Nephron (organoid): Measurements from ENCODE around the gene LRCOL1.

Source experiments
- H3K27ac Mint-ChIP-seq, 3 experiments: 2 replicates each; pipeline ENCODE4 v1.8.0; 2020; ENCODE audit warnings: mixed read lengths in 3 of 3, mild to moderate bottlenecking in 2 of 3, moderate library complexity in 1 of 3
- H3K27me3 Mint-ChIP-seq: 2 replicates; pipeline ENCODE4 v1.8.0; 2021; ENCODE audit warnings: low read depth, mild to moderate bottlenecking, moderate library complexity, mixed read lengths
- H3K36me3 Mint-ChIP-seq: 2 replicates; pipeline ENCODE4 v1.8.0; 2020; ENCODE audit warnings: low read depth, mixed read lengths
- H3K4me1 Mint-ChIP-seq: 2 replicates; pipeline ENCODE4 v1.8.0; 2020; ENCODE audit warnings: mixed read lengths
- H3K4me3 Mint-ChIP-seq, 3 experiments: 2 replicates each; pipeline ENCODE4 v1.8.0; 2020; ENCODE audit warnings: mild to moderate bottlenecking in 3 of 3, mixed read lengths in 3 of 3, moderate library complexity in 2 of 3
- H3K9me3 Mint-ChIP-seq: 2 replicates; pipeline ENCODE4 v1.8.0; 2020; ENCODE audit warnings: mixed read lengths
- CTCF ChIP-seq, 3 experiments: fragments of 200-600 bp; sonication (generic); IDR thresholded peaks; one replicate each; pipeline ENCODE4 v1.5.0; 2021; ENCODE audit warnings: antibody characterized with exemption in 3 of 3; ENCODE audit not compliant: unreplicated experiment in 3 of 3

The LRCOL1 gene

GRCh38 chr12:132572106-132572505, 38.3 kb downstream of the LRCOL1 start:
- H3K9me3 Mint-ChIP-seq, result no peaks in the 10 kb centered on the region
- no peak overlapping the region for H3K4me3 Mint-ChIP-seq
- H3K36me3 Mint-ChIP-seq, result peaks cover 4% of the 10 kb centered on the region
- no peak for TF ChIP-seq CTCF (IDR thresholded peaks at IDR 0.05; ENCODE audit: unreplicated experiment in 3 of 3)
- H3K27me3 Mint-ChIP-seq, result no peaks in the 10 kb centered on the region
- no peak overlapping the region for H3K27ac Mint-ChIP-seq
- no peaks in the 10 kb centered on the region for H3K4me1 Mint-ChIP-seq

- Mint-ChIP-seq H3K27ac (no peak overlapping the region), H3K4me1 (no peaks in the 10 kb centered on the region), H3K9me3 (no peaks in the 10 kb centered on the region), H3K4me3 (no peak overlapping the region), H3K36me3 (peaks cover 4% of the 10 kb centered on the region), H3K27me3 (no peaks in the 10 kb centered on the region)
- no peak for TF ChIP-seq CTCF (IDR thresholded peaks at IDR 0.05; ENCODE audit: unreplicated experiment in 3 of 3)
These were observed 38.8 kb downstream of the LRCOL1 start for GRCh38 chr12:132571598-132571997.

GRCh38 chr12:132571051-132571450, 39.3 kb downstream of the LRCOL1 start:
- H3K27ac Mint-ChIP-seq, result no peak overlapping the region
- TF ChIP-seq CTCF (IDR thresholded peaks at IDR 0.05; ENCODE audit: unreplicated experiment in 3 of 3), result no peak
- no peaks in the 10 kb centered on the region for H3K27me3 Mint-ChIP-seq
- no peaks in the 10 kb centered on the region for H3K4me1 Mint-ChIP-seq
- H3K4me3 Mint-ChIP-seq, result no peak overlapping the region
- H3K9me3 Mint-ChIP-seq, result no peaks in the 10 kb centered on the region
- peaks cover 4% of the 10 kb centered on the region for H3K36me3 Mint-ChIP-seq

GRCh38 chr12:132570635-132571034, 39.7 kb downstream of the LRCOL1 start:
- Mint-ChIP-seq H3K36me3 (peaks cover 7% of the 10 kb centered on the region), H3K9me3 (no peaks in the 10 kb centered on the region), H3K27ac (no peak overlapping the region), H3K4me1 (no peaks in the 10 kb centered on the region), H3K27me3 (no peaks in the 10 kb centered on the region), H3K4me3 (no peak overlapping the region)
- TF ChIP-seq CTCF (IDR thresholded peaks at IDR 0.05; ENCODE audit: unreplicated experiment in 3 of 3), result no peak

- no peaks in the 10 kb centered on the region for H3K27me3 Mint-ChIP-seq
- no peaks in the 10 kb centered on the region for H3K9me3 Mint-ChIP-seq
- H3K4me3 Mint-ChIP-seq, result no peak overlapping the region
- TF ChIP-seq CTCF (IDR thresholded peaks at IDR 0.05; ENCODE audit: unreplicated experiment in 3 of 3), result no peak
- peaks cover 9% of the 10 kb centered on the region for H3K36me3 Mint-ChIP-seq
- H3K27ac Mint-ChIP-seq, result no peak overlapping the region
- H3K4me1 Mint-ChIP-seq, result no peaks in the 10 kb centered on the region
These were observed 40.4 kb downstream of the LRCOL1 start for GRCh38 chr12:132569856-132570480.

GRCh38 chr12:132568826-132569480, 41.4 kb downstream of the LRCOL1 start:
- no peaks in the 10 kb centered on the region for H3K4me1 Mint-ChIP-seq
- no peak overlapping the region for H3K4me3 Mint-ChIP-seq
- H3K27me3 Mint-ChIP-seq, result no peaks in the 10 kb centered on the region
- peaks cover 10% of the 10 kb centered on the region for H3K36me3 Mint-ChIP-seq
- no peaks in the 10 kb centered on the region for H3K9me3 Mint-ChIP-seq
- no peak for TF ChIP-seq CTCF (IDR thresholded peaks at IDR 0.05; ENCODE audit: unreplicated experiment in 3 of 3)
- H3K27ac Mint-ChIP-seq, result no peak overlapping the region
